H1 (cell line): ENCODE results near the gene TMBIM4. TPM values are rescaled to one million over a fixed set of nuclear protein-coding genes. Genes with fewer than 3 reads are reported as not detected.

Experiments
- CTCF ChIA-PET: fragments of 300-600 bp; sonication (Branson Sonifier 250); formaldehyde crosslinking; loops from one replicate; lab custom pipeline; 2021; ENCODE audit not compliant: partially characterized antibody; lab: Charles Lee
- POLR2A ChIA-PET: fragments of 300-600 bp; sonication (Branson Sonifier 250); formaldehyde crosslinking; loops from one replicate; lab custom pipeline; 2021; ENCODE audit warnings: inconsistent platforms; ENCODE audit not compliant: partially characterized antibody; lab: Charles Lee
- DNase-seq, 2 experiments: peaks; one replicate each; pipeline versions ENCODE4 v3.0.0 to v3.0.0-alpha.2; 2010 to 2022; ENCODE audit warnings: low spot score in 2 of 2, low read depth in 1 of 2, mixed read lengths in 1 of 2
- FAIRE-seq: peaks from 2 replicates; lab custom pipeline; 2011; peaks lifted over from hg19 to GRCh38; lab: Jason Lieb, UNC
- H2AFZ ChIP-seq: 2 replicates; pipeline ENCODE4 v1.8.1; 2012; ENCODE audit warnings: low read length, inconsistent platforms
- H2AK5ac ChIP-seq: 2 replicates; pipeline ENCODE4 v1.6.1; 2013; ENCODE audit warnings: low read depth, low read length
- H2BK120ac ChIP-seq: replicated peaks from 2 replicates; pipeline ENCODE3; 2013; ENCODE audit warnings: low read depth, low read length, inconsistent platforms
- H2BK12ac ChIP-seq: 2 replicates; pipeline ENCODE4 v1.6.1; 2013; ENCODE audit warnings: low read depth, low read length
- H2BK15ac ChIP-seq: 2 replicates; pipeline ENCODE4 v1.6.1; 2013; ENCODE audit warnings: low read length
- H2BK20ac ChIP-seq: 2 replicates; pipeline ENCODE4 v1.6.1; 2013; ENCODE audit warnings: low read length
- H2BK5ac ChIP-seq: 2 replicates; pipeline ENCODE4 v1.6.1; 2013; ENCODE audit warnings: low read depth, low read length
- H3K14ac ChIP-seq: 2 replicates; pipeline ENCODE4 v1.6.1; 2013; ENCODE audit warnings: inconsistent platforms; ENCODE audit not compliant: insufficient read length
- H3K18ac ChIP-seq: 2 replicates; pipeline ENCODE4 v1.6.1; 2013; ENCODE audit warnings: low read length; ENCODE audit errors: extremely low read depth
- H3K23ac ChIP-seq: 2 replicates; pipeline ENCODE4 v1.6.1; 2013; ENCODE audit warnings: inconsistent platforms; ENCODE audit not compliant: insufficient read length
- H3K23me2 ChIP-seq: 2 replicates; pipeline ENCODE4 v1.6.1; 2013; ENCODE audit warnings: low read depth, low read length
- H3K27ac ChIP-seq: 2 replicates; pipeline ENCODE4 v1.6.1; 2011; ENCODE audit warnings: low read depth, low read length, inconsistent platforms
- H3K27me3 ChIP-seq, 4 experiments: replicated peaks in 1 of 4; 1 replicate in 1 of 4; 2 replicates in 3 of 4; pipeline versions ENCODE4 v1.6.1 to v1.8.1; 2011 to 2013; ENCODE audit warnings: low read length in 3 of 4, mild to moderate bottlenecking in 3 of 4, inconsistent platforms in 2 of 4, mixed read lengths in 2 of 4, moderate library complexity in 1 of 4; ENCODE audit not compliant: control insufficient read depth in 3 of 4, insufficient read depth in 3 of 4; ENCODE audit errors: extremely low read depth in 1 of 4
- H3K36me3 ChIP-seq, 4 experiments: 2 replicates each; pipeline versions ENCODE4 v1.6.1 to v1.8.1; 2011 to 2013; ENCODE audit warnings: mild to moderate bottlenecking in 4 of 4, low read length in 3 of 4, moderate library complexity in 2 of 4, control low read depth in 1 of 4, inconsistent platforms in 1 of 4; ENCODE audit not compliant: insufficient read depth in 4 of 4, control insufficient read depth in 2 of 4
- H3K4ac ChIP-seq: replicated peaks from 2 replicates; pipeline ENCODE3; 2013; ENCODE audit warnings: low read length, low read depth, mixed read lengths, inconsistent platforms; ENCODE audit not compliant: insufficient read length
- H3K4me1 ChIP-seq, 4 experiments: replicated peaks in 1 of 4; 1 replicate in 1 of 4; 2 replicates in 3 of 4; pipeline versions ENCODE4 v1.6.1 to v1.8.1; 2011 to 2013; ENCODE audit warnings: low read length in 3 of 4, inconsistent platforms in 2 of 4, mixed read lengths in 1 of 4; ENCODE audit not compliant: insufficient read depth in 4 of 4, control insufficient read depth in 3 of 4
- H3K4me2 ChIP-seq, 2 experiments: 2 replicates each; pipeline versions ENCODE4 v1.6.1 to v1.8.1; 2011 to 2013; ENCODE audit warnings: low read depth in 2 of 2, low read length in 2 of 2, control low read depth in 1 of 2, inconsistent platforms in 1 of 2, mild to moderate bottlenecking in 1 of 2; ENCODE audit not compliant: insufficient read depth in 1 of 2
- H3K4me3 ChIP-seq, 4 experiments: fragments of 200-600, 300-600 bp in 1 of 4; sonication (generic), shearing (Covaris generic), sonication (Bioruptor Twin) in 1 of 4; 2 replicates each; pipeline versions ENCODE4 v1.5.1 to v1.8.1; 2011 to 2016; ENCODE audit warnings: low read length in 4 of 4, low read depth in 3 of 4, control low read depth in 2 of 4, inconsistent platforms in 2 of 4, mild to moderate bottlenecking in 2 of 4, mixed read lengths in 1 of 4, moderate library complexity in 1 of 4; ENCODE audit not compliant: insufficient read depth in 2 of 4; ENCODE audit errors: extremely low read depth in 1 of 4
- H3K56ac ChIP-seq: replicated peaks from 2 replicates; pipeline ENCODE3; 2013; ENCODE audit warnings: low read depth, mild to moderate bottlenecking, mixed read lengths, low read length, inconsistent platforms; ENCODE audit not compliant: insufficient read length
- H3K79me1 ChIP-seq: 2 replicates; pipeline ENCODE4 v1.6.1; 2013; ENCODE audit warnings: low read depth, low read length, control low read depth
- H3K79me2 ChIP-seq, 2 experiments: 2 replicates each; pipeline versions ENCODE4 v1.6.1 to v1.8.1; 2012 to 2013; ENCODE audit warnings: low read length in 2 of 2, mild to moderate bottlenecking in 2 of 2, inconsistent platforms in 1 of 2; ENCODE audit not compliant: insufficient read depth in 2 of 2, control insufficient read depth in 1 of 2
- H3K9ac ChIP-seq, 4 experiments: replicated peaks in 1 of 4; 1 replicate in 1 of 4; 2 replicates in 3 of 4; pipeline versions ENCODE4 v1.6.1 to v1.8.1; 2011 to 2013; ENCODE audit warnings: low read depth in 3 of 4, low read length in 3 of 4, control low read depth in 2 of 4, mild to moderate bottlenecking in 2 of 4, moderate library complexity in 2 of 4, inconsistent platforms in 1 of 4; ENCODE audit errors: extremely low read depth in 1 of 4
- H3K9me3 ChIP-seq, 2 experiments: 2 replicates each; pipeline versions ENCODE4 v1.6.1 to v1.8.1; 2012 to 2013; ENCODE audit warnings: mild to moderate bottlenecking in 2 of 2, moderate library complexity in 2 of 2, control low read depth in 1 of 2, inconsistent platforms in 1 of 2, low read depth in 1 of 2, low read length in 1 of 2, mixed read lengths in 1 of 2; ENCODE audit not compliant: insufficient read depth in 2 of 2
- H4K20me1 ChIP-seq, 2 experiments: replicated peaks in 1 of 2; 2 replicates each; pipeline versions ENCODE3 to v1.8.1; 2011 to 2013; ENCODE audit warnings: inconsistent platforms in 2 of 2, low read length in 2 of 2, mild to moderate bottlenecking in 1 of 2; ENCODE audit not compliant: insufficient read depth in 2 of 2, control insufficient read depth in 1 of 2
- H4K5ac ChIP-seq: 2 replicates; pipeline ENCODE4 v1.6.1; 2013; ENCODE audit warnings: low read length, low read depth, mixed read lengths, inconsistent platforms; ENCODE audit not compliant: insufficient read length
- H4K8ac ChIP-seq: 2 replicates; pipeline ENCODE4 v1.8.0; 2013; ENCODE audit warnings: mild to moderate bottlenecking, moderate library complexity, low read length, inconsistent platforms; ENCODE audit not compliant: insufficient read depth; ENCODE audit errors: extremely low read depth
- H4K91ac ChIP-seq: replicated peaks from 2 replicates; pipeline ENCODE3; 2013; ENCODE audit warnings: low read length, mixed read lengths, inconsistent platforms; ENCODE audit not compliant: insufficient read length
- CEBPB ChIP-seq: IDR thresholded peaks from 2 replicates; pipeline ENCODE4 v1.6.1; 2012; ENCODE audit warnings: low read depth, low read length
- CHD1 ChIP-seq: IDR thresholded peaks from 2 replicates; pipeline ENCODE4 v1.6.1; 2012; ENCODE audit warnings: low read depth, low read length, improper control_type of control experiment
- EP300 ChIP-seq, 2 experiments: IDR thresholded peaks; 1 replicate in 1 of 2; 2 replicates in 1 of 2; pipeline ENCODE4 v1.6.1; 2011 to 2012; ENCODE audit warnings: low read depth in 2 of 2, low read length in 2 of 2, mild to moderate bottlenecking in 2 of 2, borderline replicate concordance in 1 of 2, inconsistent platforms in 1 of 2, moderate library complexity in 1 of 2
- GABPA ChIP-seq: IDR thresholded peaks from 2 replicates; pipeline ENCODE4 v1.6.1; 2011; ENCODE audit warnings: mild to moderate bottlenecking, low read length, moderate library complexity, borderline replicate concordance; ENCODE audit not compliant: insufficient read depth
- POLR2AphosphoS5 ChIP-seq: IDR thresholded peaks from 2 replicates; pipeline ENCODE4 v1.6.1; 2011; ENCODE audit warnings: low read depth, low read length
- RAD21 ChIP-seq, 2 experiments: IDR thresholded peaks in 1 of 2; conservative IDR thresholded peaks in 1 of 2; 2 replicates each; pipeline ENCODE4 v1.6.1; 2011; ENCODE audit warnings: low read depth in 2 of 2, low read length in 2 of 2, improper control_type of control experiment in 1 of 2, inconsistent platforms in 1 of 2, mild to moderate bottlenecking in 1 of 2, moderate library complexity in 1 of 2
- SIX5 ChIP-seq: IDR thresholded peaks from 2 replicates; pipeline ENCODE4 v1.6.1; 2011; ENCODE audit warnings: mild to moderate bottlenecking, low read depth, low read length
- SP1 ChIP-seq: IDR thresholded peaks from 2 replicates; pipeline ENCODE4 v1.6.1; 2011; ENCODE audit warnings: low read depth, low read length
- SP2 ChIP-seq: IDR thresholded peaks from 2 replicates; pipeline ENCODE4 v1.6.1; 2012; ENCODE audit warnings: mild to moderate bottlenecking, low read length, inconsistent platforms
- SP4 ChIP-seq: IDR thresholded peaks from 2 replicates; pipeline ENCODE4 v1.6.1; 2012; ENCODE audit warnings: low read length, inconsistent platforms
- SRF ChIP-seq: IDR thresholded peaks from 2 replicates; pipeline ENCODE4 v1.6.1; 2011; ENCODE audit warnings: mild to moderate bottlenecking, low read depth, low read length, moderate library complexity
- TCF12 ChIP-seq: IDR thresholded peaks from 2 replicates; pipeline ENCODE4 v1.6.1; 2011; ENCODE audit warnings: low read depth, mild to moderate bottlenecking, low read length
- TEAD4 ChIP-seq: IDR thresholded peaks from 2 replicates; pipeline ENCODE4 v1.6.1; 2012; ENCODE audit warnings: low read depth, low read length, inconsistent platforms, mixed read lengths
- YY1 ChIP-seq: IDR thresholded peaks from 2 replicates; pipeline ENCODE4 v1.6.1; 2011; ENCODE audit warnings: low read depth, mild to moderate bottlenecking, low read length
- ZNF274 ChIP-seq: IDR thresholded peaks from 2 replicates; pipeline ENCODE4 v1.7.0; 2012; ENCODE audit warnings: low read length, borderline replicate concordance; ENCODE audit errors: extremely low read depth
- WGBS, 2 experiments: shearing (Covaris generic) in 1 of 2; methylation state at CpG; one replicate each; pipeline versions ENCODE4 v1.1.6 to v1.1.7; 2013 to 2015; ENCODE audit warnings: low lambda C conversion rate in 2 of 2, mixed read lengths in 2 of 2, inconsistent platforms in 1 of 2, low coverage in 1 of 2, missing lambda C conversion rate in 1 of 2; ENCODE audit not compliant: insufficient replicate concordance in 2 of 2, insufficient coverage in 1 of 2, insufficient read length in 1 of 2; ENCODE audit errors: extremely low coverage in 1 of 2, missing lambda C conversion rate in 1 of 2; 5-methylcytosine and 5-hydroxymethylcytosine counted together
- polyA plus RNA-seq, 7 experiments: library from polyadenylated mRNA; depleted of rRNA in 3 of 7; stranded (reverse) in 5 of 7; unstranded in 2 of 7; fragments of >200 nt in 5 of 7; fragments of 200-250 nt in 2 of 7; gene quantifications; 1 replicate in 5 of 7; 2 replicates in 1 of 7; 4 replicates in 1 of 7; pipeline versions ENCODE4 v1.2.1 to v1.2.3, GENCODE V29; 2011 to 2013; ENCODE audit warnings: missing spikeins in 2 of 7, mixed read lengths in 2 of 7
- total RNA-seq: library from RNA; stranded (reverse); fragmentation: NEBNext Ultra II Directional; extraction: Animal tissue kit (Norgen Biotek cat#: 25700); gene quantifications from 2 replicates; pipeline ENCODE4 v1.2.1, GENCODE V29; 2021
- TF ChIP-seq, protein P1 (sequence below): IDR thresholded peaks from 2 replicates; pipeline ENCODE4 v1.6.1; 2012; ENCODE audit warnings: inconsistent platforms

TMBIM4 gene
- total and polyA plus RNA-seq, 2 of the 8 experiments (the other 6 are each of a cell fraction or from before 2014, with no cell fraction given) = 12.8 to 46.6 TPM

DNA sequence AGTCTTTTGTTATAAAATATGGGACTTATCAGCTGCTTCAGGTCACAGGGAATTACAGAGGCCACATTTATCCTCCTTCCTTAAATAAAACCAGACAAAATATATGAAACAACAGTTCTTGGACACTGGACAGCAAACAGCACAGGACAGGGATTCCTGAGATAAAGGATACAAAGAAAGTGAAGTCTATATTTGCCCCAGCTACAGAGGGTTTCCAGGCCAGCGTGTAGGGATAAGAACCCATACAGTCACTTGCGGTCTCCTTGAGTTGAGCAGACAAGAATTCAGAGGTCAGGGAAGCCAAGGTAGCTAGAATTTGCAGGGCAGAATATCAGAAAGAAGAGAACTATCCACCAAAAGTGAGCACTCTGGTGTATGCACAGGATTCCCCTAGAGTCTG is 30.5 kb downstream of the TMBIM4 start:
- DNase-seq = no peak
- FAIRE-seq = no peak
- H2BK12ac ChIP-seq = no peak overlapping the region
- TF ChIP-seq SIX5 (no peak), YY1 (no peak), CHD1 (no peak), SP2 (no peak), EP300 (IDR thresholded peaks at IDR 0.05; ENCODE audit: borderline replicate concordance in 1 of 2, low read depth in 2 of 2, low read length in 2 of 2) (no peak), POLR2AphosphoS5 (no peak), CEBPB (no peak), GABPA (no peak), TEAD4 (no peak), SRF (no peak), TCF12 (no peak), SP1 (no peak), RAD21 (IDR thresholded peaks at IDR 0.05 in 1 of 2, conservative IDR thresholded peaks at IDR 0.05 in 1 of 2; ENCODE audit: low read depth in 2 of 2, low read length in 2 of 2) (no peak), SP4 (no peak), ZNF274 (no peak)
- TF ChIP-seq, protein P1, sequence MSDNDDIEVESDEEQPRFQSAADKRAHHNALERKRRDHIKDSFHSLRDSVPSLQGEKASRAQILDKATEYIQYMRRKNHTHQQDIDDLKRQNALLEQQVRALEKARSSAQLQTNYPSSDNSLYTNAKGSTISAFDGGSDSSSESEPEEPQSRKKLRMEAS = no peak

More for the DNA sequence above, 30.5 kb downstream of the TMBIM4 start:
- POLR2A ChIA-PET = interaction anchor here (1.4 kb wide), 1 partner anchor 31 kb away, joined by 3 read pairs; the partner anchor contains the start of gene TMBIM4
- Histone ChIP-seq H3K79me2 (no peaks in the 10 kb centered on the region), H3K4me3 (no peak overlapping the region), H3K4ac (no peak overlapping the region), H2BK20ac (no peak overlapping the region), H3K23me2 (no peaks in the 10 kb centered on the region), H4K91ac (no peak overlapping the region), H2AK5ac (no peak overlapping the region), H4K5ac (no peak overlapping the region), H4K8ac (no peak overlapping the region), H2BK5ac (no peak overlapping the region), H3K27me3 (no peaks in the 10 kb centered on the region), H3K36me3 (peaks cover 0 to 24% (median 8%) of the 10 kb centered on the region in 4 experiments; a peak in 4 of 8 replicates), H2BK15ac (no peak overlapping the region), H3K18ac (no peak overlapping the region), H3K9me3 (peaks cover 10 to 12% of the 10 kb centered on the region in 2 experiments; a peak in 3 of 4 replicates), H3K27ac (no peak overlapping the region), H2BK120ac (no peak overlapping the region), H3K14ac (no peak overlapping the region), H3K79me1 (no peaks in the 10 kb centered on the region), H3K4me1 (no peaks in the 10 kb centered on the region), H3K56ac (no peak overlapping the region), H3K9ac (no peak overlapping the region), H2AFZ (no peak overlapping the region), H3K23ac (no peak overlapping the region), H3K4me2 (no peak overlapping the region), H4K20me1 (no peaks in the 10 kb centered on the region)
- WGBS, 2 experiments = 95% methylated on average over 2 of the region's 2 CpGs; no CpG with 5 or more reads in 1 of the 2 experiments
- CTCF ChIA-PET = no interaction called here
